NCI-H1105 treated with DMSO at 0.1 percent for 48 hours (cell line): Measurements from ENCODE around the gene RNF41.
"Not testable (repeated sequence)": the region's sequence is repeated elsewhere in the genome, so short reads cannot be mapped to it uniquely, and the experiment has no call there.

ENCODE experiments used
- DNase-seq: peaks from one replicate; lab custom pipeline; 2025; lab: John Stamatoyannopoulos, UW

Gene RNF41

GRCh38 chr12:56165369-56165768 is 56.4 kb downstream of the RNF41 start:
- no peak for DNase-seq

- no peak for DNase-seq
Measured at GRCh38 chr12:56164345-56164729, 57.4 kb downstream of the RNF41 start.

- no peak for DNase-seq
Measured at GRCh38 chr12:56163533-56164344, 58.0 kb downstream of the RNF41 start.

- no peak for DNase-seq
Measured at GRCh38 chr12:56162468-56163290, 59.0 kb downstream of the RNF41 start.

GRCh38 chr12:56161690-56162351 is 59.9 kb downstream of the RNF41 start:
- DNase-seq: no peak

- no peak for DNase-seq
Measured at GRCh38 chr12:56160894-56161689, 60.6 kb downstream of the RNF41 start.

- no peak for DNase-seq
Measured at GRCh38 chr12:56160193-56160763, 61.4 kb downstream of the RNF41 start.

GRCh38 chr12:56159482-56160192 is 62.1 kb downstream of the RNF41 start:
- DNase-seq: no peak

GRCh38 chr12:56158926-56159461 is 62.7 kb downstream of the RNF41 start:
- DNase-seq: peak; percentile 44

- peak; percentile 91 for DNase-seq
Measured at GRCh38 chr12:56158029-56158925, 63.4 kb downstream of the RNF41 start, which contains the start of gene MYL6. Gene MYL6 (plus strand): TSS chr12:56158359. CDS start chr12:56158402, 43 bp downstream.

- DNase-seq: peak; percentile 84
Measured at GRCh38 chr12:56157201-56158028, 64.3 kb downstream of the RNF41 start.

- DNase-seq: not testable (repeated sequence)
Measured at GRCh38 chr12:56156464-56157200, 65.1 kb downstream of the RNF41 start.

- no peak for DNase-seq
Measured at GRCh38 chr12:56155256-56155845, 66.4 kb downstream of the RNF41 start.

- DNase-seq: no peak
Measured at GRCh38 chr12:56154818-56155217, 66.9 kb downstream of the RNF41 start.

GRCh38 chr12:56154246-56154771 is 67.4 kb downstream of the RNF41 start:
- DNase-seq: no peak

GRCh38 chr12:56153678-56154065 is 68.0 kb downstream of the RNF41 start:
- no peak for DNase-seq
